Breast epithelium (tissue), 3 donors: ENCODE measurements around the gene ATP2B2.

Experiments used
- CTCF ChIP-seq, 3 donors: fragments of 450-650 bp; IDR thresholded peaks; one replicate each; pipeline ENCODE4 v1.5.1; 2016 to 2017; ENCODE audit warnings: antibody characterized with exemption in 3 of 3, mild to moderate bottlenecking in 3 of 3, moderate library complexity in 3 of 3
- POLR2A ChIP-seq: fragments of 450-650 bp; IDR thresholded peaks from one replicate; pipeline ENCODE4 v1.6.1; 2016; ENCODE audit warnings: antibody characterized with exemption, mild to moderate bottlenecking, moderate library complexity
- POLR2AphosphoS5 ChIP-seq, 3 donors: sonication (generic); formaldehyde crosslinking; IDR thresholded peaks; one replicate each; pipeline ENCODE4 v1.6.1; 2017; ENCODE audit warnings: antibody characterized with exemption in 3 of 3

- TF ChIP-seq CTCF (IDR thresholded peaks at IDR 0.05): no peak
- no peak for TF ChIP-seq POLR2A
- no peak for TF ChIP-seq POLR2AphosphoS5 (IDR thresholded peaks at IDR 0.05)
Observed at GRCh38 chr3:10330319-10330718, 175.1 kb downstream of the ATP2B2 start.
